Lower leg skin (tissue), 3 donors: ENCODE results near the gene EEF2K.

Source experiments
- POLR2A ChIP-seq, 2 donors: fragments of 450-650 bp; IDR thresholded peaks; one replicate each; pipeline ENCODE4 v1.6.1; 2016 to 2017; ENCODE audit warnings: antibody characterized with exemption in 2 of 2, mild to moderate bottlenecking in 1 of 2, moderate library complexity in 1 of 2
- TF ChIP-seq, protein P1 (sequence below), 3 donors: fragments of 450-650 bp; IDR thresholded peaks; one replicate each; pipeline ENCODE4 v1.5.1; 2016; ENCODE audit warnings: antibody characterized with exemption in 3 of 3, mild to moderate bottlenecking in 3 of 3, moderate library complexity in 2 of 3

GRCh38 chr16:22327446-22327775 lies 121.3 kb downstream of the EEF2K start:
- TF ChIP-seq, protein P1, sequence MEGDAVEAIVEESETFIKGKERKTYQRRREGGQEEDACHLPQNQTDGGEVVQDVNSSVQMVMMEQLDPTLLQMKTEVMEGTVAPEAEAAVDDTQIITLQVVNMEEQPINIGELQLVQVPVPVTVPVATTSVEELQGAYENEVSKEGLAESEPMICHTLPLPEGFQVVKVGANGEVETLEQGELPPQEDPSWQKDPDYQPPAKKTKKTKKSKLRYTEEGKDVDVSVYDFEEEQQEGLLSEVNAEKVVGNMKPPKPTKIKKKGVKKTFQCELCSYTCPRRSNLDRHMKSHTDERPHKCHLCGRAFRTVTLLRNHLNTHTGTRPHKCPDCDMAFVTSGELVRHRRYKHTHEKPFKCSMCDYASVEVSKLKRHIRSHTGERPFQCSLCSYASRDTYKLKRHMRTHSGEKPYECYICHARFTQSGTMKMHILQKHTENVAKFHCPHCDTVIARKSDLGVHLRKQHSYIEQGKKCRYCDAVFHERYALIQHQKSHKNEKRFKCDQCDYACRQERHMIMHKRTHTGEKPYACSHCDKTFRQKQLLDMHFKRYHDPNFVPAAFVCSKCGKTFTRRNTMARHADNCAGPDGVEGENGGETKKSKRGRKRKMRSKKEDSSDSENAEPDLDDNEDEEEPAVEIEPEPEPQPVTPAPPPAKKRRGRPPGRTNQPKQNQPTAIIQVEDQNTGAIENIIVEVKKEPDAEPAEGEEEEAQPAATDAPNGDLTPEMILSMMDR (IDR thresholded peaks at IDR 0.05): no peak
- no peak for TF ChIP-seq POLR2A (IDR thresholded peaks at IDR 0.05)
